Measurements from ENCODE around the gene APOLD1.
"Not testable (repeated sequence)": the region's sequence is repeated elsewhere in the genome, so short reads cannot be mapped to it uniquely, and the experiment has no call there.

DNA sequence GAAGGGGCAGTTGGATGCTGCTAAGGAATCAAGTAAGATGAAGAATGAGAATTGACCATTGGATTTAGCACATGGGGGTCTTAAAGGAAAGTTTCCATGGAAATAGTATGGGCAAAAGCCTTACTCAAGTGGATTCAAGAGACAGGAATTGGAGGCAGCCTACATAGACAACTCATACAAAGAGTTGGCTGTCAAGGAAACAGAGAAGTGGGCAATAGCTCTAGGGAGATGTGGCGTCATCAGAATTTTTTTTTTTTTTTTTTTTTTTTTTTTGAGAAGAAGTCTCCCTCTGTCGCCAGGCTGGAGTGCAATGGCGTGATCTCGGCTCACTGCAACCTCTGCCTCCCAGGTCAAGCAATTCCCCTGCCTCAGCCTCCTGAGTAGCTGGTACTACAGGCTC lies 16.2 kb downstream of the APOLD1 start:
- not testable (repeated sequence) for TF ChIP-seq POLR2AphosphoS5, CTCF (IDR thresholded peaks at IDR 0.05)
